Measurements from ENCODE around the gene TSC22D3.

The TSC22D3 gene

GRCh38 chrX:107760304-107761077, 15.1 kb downstream of the TSC22D3 start:
- no peak for DNase-seq

GRCh38 chrX:107758231-107758766, 17.3 kb downstream of the TSC22D3 start:
- DNase-seq: no peak

- DNase-seq: no peak
These were observed 19.9 kb downstream of the TSC22D3 start for GRCh38 chrX:107755721-107756120.

GRCh38 chrX:107753187-107753586, 22.4 kb downstream of the TSC22D3 start:
- no peak for DNase-seq

GRCh38 chrX:107752714-107753113, 22.9 kb downstream of the TSC22D3 start:
- DNase-seq: no peak

GRCh38 chrX:107752043-107752442, 23.5 kb downstream of the TSC22D3 start:
- no peak for DNase-seq

- peak; percentile 72 for DNase-seq
These were observed 24.6 kb downstream of the TSC22D3 start for GRCh38 chrX:107750861-107751445.

GRCh38 chrX:107750263-107750662, 25.3 kb downstream of the TSC22D3 start:
- no peak for DNase-seq

- no peak for DNase-seq
These were observed 27.1 kb downstream of the TSC22D3 start for GRCh38 chrX:107748506-107748905.

- DNase-seq: no peak
These were observed 27.9 kb downstream of the TSC22D3 start for GRCh38 chrX:107747596-107748161.

GRCh38 chrX:107744868-107745267, 30.7 kb downstream of the TSC22D3 start:
- no peak for DNase-seq

GRCh38 chrX:107743995-107744394, 31.6 kb downstream of the TSC22D3 start:
- DNase-seq: no peak

- no peak for DNase-seq
These were observed 32.8 kb downstream of the TSC22D3 start for GRCh38 chrX:107742700-107743191.

GRCh38 chrX:107741404-107741790, 34.2 kb downstream of the TSC22D3 start:
- no peak for DNase-seq

GRCh38 chrX:107739541-107739940, 36.0 kb downstream of the TSC22D3 start:
- no peak for DNase-seq

- no peak for DNase-seq
These were observed 36.8 kb downstream of the TSC22D3 start for GRCh38 chrX:107738768-107739167.

- no peak for DNase-seq
These were observed 37.3 kb downstream of the TSC22D3 start for GRCh38 chrX:107738272-107738671.

GRCh38 chrX:107736781-107737531, 38.6 kb downstream of the TSC22D3 start:
- no peak for DNase-seq

GRCh38 chrX:107734646-107735045, 40.9 kb downstream of the TSC22D3 start:
- no peak for DNase-seq

- no peak for DNase-seq
These were observed 41.9 kb downstream of the TSC22D3 start for GRCh38 chrX:107733686-107734085.

- DNase-seq: peak; percentile 72
These were observed 43.6 kb downstream of the TSC22D3 start for GRCh38 chrX:107731831-107732502.

- DNase-seq: no peak
These were observed 44.4 kb downstream of the TSC22D3 start for GRCh38 chrX:107730991-107731766.
